Measurements from ENCODE around the gene RBM17. TPM values are rescaled to one million over a fixed set of nuclear protein-coding genes. Genes with fewer than 3 reads are reported as not detected.

RBM17 gene
- total RNA-seq, 2 experiments from 2014 or later: 185 to 200 TPM

DNA sequence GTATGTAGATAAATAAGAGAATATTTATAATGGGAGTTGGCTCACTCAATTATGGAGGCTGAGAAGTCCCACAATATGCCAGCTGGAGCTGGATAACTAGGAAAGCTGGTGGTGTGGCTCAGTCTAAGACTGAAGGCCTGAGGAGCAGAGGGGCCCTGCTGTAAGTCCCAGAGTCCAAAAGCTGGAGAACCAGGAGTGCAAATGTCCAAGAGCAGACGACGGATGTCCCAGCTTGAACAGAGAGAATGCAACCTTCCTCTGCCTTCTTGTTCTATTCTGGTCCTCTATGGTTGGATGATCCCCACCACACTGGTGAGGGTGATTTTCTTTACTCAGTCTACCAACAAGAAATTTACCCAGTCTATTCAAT lies 39.8 kb upstream of the RBM17 start:
- POLR2A ChIA-PET: interaction anchor here (1.0 to 7.0 kb wide), 5 partner anchors 12 to 73 kb away, joined by 3 to 73 read pairs (median 7); no protein-coding TSS in a partner anchor
- H3K4me1 Mint-ChIP-seq: peaks cover 81% of the 10 kb centered on the region
- peaks cover 59% of the 10 kb centered on the region for H3K36me3 Mint-ChIP-seq
- DNase-seq (no peak), ATAC-seq (ENCODE audit: low read depth) (no peak)
- H3K4me3 Mint-ChIP-seq: peak overlapping the region; percentile 13
- no peaks in the 10 kb centered on the region for H3K27me3 Mint-ChIP-seq
- no peak overlapping the region for H3K27ac Mint-ChIP-seq
- H3K9me3 Mint-ChIP-seq: no peaks in the 10 kb centered on the region

DNA sequence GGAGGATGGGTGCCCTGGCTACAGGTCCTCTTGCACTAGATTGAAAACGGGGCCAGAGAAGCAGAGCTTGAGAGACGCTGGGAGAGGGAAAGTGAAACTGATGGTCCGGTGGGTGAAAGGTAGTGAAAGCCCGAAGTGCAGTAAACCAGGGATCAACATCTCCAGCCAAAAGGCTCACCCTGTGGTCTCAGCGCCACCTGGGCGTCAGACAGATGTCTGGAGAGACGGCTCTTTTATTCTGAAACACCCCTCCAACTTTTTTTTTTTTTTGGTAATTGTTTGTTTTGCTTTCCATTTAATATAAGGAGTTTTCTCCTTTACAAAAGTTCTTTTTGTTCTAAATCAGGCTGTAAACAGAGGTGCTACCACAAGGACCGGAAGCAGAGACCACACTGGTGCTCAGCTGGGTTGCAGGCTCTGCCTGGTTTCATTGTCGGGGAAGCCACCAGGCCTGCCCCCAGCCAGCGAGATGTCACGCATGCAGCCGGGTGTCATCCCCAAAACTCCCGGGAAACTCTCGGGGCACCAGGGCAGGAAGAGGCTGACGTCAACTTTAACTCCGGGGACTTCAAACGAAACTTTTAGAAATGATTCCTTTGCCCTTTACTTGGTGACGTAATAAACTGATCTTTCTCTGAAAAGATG lies 37.9 kb upstream of the RBM17 start:
- Mint-ChIP-seq H3K9me3 (no peaks in the 10 kb centered on the region), H3K4me1 (peaks cover 76% of the 10 kb centered on the region), H3K4me3 (peak overlapping the region; percentile 88), H3K27ac (peak overlapping the region; percentile 94), H3K36me3 (peaks cover 54% of the 10 kb centered on the region), H3K27me3 (no peaks in the 10 kb centered on the region)
- peak; percentile 88 for DNase-seq
- peak; percentile 73 for ATAC-seq (ENCODE audit: low read depth)
- POLR2A ChIA-PET: interaction anchor here (0.6 to 7.0 kb wide), 24 partner anchors 10 to 442 kb away, joined by 3 to 73 read pairs (median 4); partner anchors contain the start of gene IL2RA

DNA sequence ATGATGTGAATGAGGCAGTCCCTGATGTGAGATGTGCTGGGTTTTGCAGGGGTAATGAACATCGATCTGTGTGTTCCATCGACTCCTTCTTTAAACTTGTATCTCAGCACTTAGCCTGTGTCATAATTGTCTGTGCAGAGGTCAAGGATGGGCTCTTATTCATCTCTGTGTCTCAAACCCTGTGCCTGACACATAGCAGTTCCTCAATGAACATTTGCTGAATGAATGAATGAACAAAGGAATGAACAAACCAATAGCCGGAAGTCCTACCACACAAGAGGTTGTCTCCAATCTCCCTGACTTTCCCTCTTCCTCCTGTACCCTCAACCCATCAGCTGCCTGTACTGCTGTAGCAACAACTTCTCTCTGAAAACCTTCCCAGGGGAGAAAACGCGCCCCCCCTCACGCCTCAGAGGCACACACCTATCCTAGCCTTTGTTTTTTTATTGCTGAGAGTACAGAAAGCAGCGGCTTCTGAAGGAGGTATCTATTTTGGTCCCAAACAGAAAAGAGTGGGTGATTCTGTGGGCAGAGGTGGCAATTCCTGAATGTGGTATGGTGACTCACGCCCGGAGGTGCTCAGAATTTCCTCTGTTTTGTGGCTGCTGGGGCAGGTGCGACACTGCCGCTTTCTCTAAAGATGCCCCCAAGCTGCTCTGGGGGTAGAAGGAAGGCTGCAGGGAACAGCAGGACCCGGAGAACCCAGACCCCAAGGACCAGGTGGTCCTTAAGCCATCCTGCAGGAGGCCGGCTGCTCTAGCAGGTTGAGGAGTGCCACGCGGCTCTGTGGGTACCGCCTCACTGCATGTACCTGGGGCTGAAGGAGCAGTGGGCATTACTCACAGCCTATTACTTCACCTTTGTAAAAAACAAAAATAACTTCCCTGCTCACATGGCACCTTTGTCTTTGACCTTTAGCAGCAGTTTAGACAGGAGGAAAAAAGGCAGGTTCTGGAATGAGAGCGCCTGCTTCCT lies 36.3 kb upstream of the RBM17 start:
- H3K36me3 Mint-ChIP-seq: peaks cover 58% of the 10 kb centered on the region
- H3K4me3 Mint-ChIP-seq: peak overlapping the region; percentile 88
- POLR2A ChIA-PET: interaction anchor here (0.9 to 7.0 kb wide), 10 partner anchors 8 to 38 kb away, joined by 3 to 73 read pairs (median 14); partner anchors contain the start of gene IL2RA
- peak; percentile 67 for DNase-seq
- H3K27me3 Mint-ChIP-seq: no peaks in the 10 kb centered on the region
- peak; percentile 25 for ATAC-seq (ENCODE audit: low read depth)
- H3K27ac Mint-ChIP-seq: peak overlapping the region; percentile 84
- no peaks in the 10 kb centered on the region for H3K9me3 Mint-ChIP-seq
- H3K4me1 Mint-ChIP-seq: peaks cover 74% of the 10 kb centered on the region

DNA sequence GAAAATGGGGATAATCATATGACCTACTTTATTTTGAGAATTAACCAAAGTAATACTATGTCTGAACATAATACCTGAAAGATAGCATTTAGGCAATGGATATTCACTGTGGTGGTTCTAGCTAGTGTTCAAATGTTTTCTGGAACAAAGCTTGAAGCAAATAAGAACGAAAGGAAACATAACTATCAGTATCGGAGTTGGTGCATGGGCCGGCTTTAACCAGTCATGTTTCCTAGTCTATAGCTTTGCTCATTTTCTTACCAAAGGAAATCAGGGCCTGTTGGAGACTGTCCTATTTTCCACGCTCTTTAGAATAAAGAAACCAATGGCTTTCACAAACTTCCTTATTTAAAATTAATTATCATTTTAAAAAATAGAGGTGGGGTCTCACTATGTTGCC lies 35.5 kb upstream of the RBM17 start:
- DNase-seq (no peak), ATAC-seq (ENCODE audit: low read depth) (no peak)
- POLR2A ChIA-PET: interaction anchor here (0.6 to 7.0 kb wide), 8 partner anchors 9 to 38 kb away, joined by 3 to 73 read pairs (median 5); partner anchors contain the start of gene IL2RA
- peaks cover 60% of the 10 kb centered on the region for H3K36me3 Mint-ChIP-seq
- peaks cover 75% of the 10 kb centered on the region for H3K4me1 Mint-ChIP-seq
- H3K27me3 Mint-ChIP-seq: no peaks in the 10 kb centered on the region
- H3K27ac Mint-ChIP-seq: peak overlapping the region; percentile 84
- no peaks in the 10 kb centered on the region for H3K9me3 Mint-ChIP-seq
- peak overlapping the region; percentile 88 for H3K4me3 Mint-ChIP-seq

DNA sequence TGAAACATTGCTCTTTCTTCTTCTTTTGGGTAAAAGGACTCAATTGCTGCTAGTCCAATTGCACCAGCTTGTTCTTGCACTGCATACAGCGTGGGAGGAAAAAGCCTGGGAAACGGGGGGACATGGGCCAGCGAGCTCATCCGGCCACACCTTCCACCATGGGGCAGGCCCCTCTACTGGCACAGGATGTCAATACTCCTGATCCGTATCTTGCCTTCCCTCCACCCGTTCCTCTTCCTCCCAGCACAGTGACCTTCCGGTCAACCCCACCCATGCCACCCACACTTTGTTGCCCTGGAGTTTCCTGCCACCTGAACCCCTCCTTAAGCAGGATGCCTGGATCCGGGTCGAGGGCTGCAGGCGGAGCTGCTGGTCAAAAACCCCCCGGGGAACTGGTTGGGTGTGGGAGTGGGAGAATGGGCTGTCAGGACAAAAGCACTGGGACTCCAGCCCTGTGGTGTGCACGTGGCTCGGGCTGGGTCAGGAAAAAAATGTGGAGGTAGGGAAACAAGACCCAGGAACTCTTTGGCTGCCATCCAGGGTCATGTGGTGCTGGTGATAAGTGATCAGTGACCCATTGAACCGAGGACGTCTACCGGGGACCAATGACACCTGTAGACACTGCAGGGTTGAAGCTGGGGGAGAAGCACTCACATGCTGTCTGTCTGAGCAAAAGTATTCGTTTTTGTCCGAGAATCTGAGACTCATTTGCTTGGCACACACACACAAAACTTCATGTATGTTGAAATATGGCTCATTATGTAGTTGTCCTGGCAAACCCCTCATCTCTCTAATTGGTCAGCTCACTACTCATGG lies 34.8 kb upstream of the RBM17 start:
- Mint-ChIP-seq H3K4me1 (peaks cover 79% of the 10 kb centered on the region), H3K9me3 (no peaks in the 10 kb centered on the region), H3K27ac (peak overlapping the region; percentile 83), H3K36me3 (peaks cover 62% of the 10 kb centered on the region), H3K4me3 (peak overlapping the region; percentile 79), H3K27me3 (no peaks in the 10 kb centered on the region)
- ATAC-seq (ENCODE audit: low read depth) (no peak), DNase-seq (peak; percentile 31)
- POLR2A ChIA-PET: interaction anchor here (0.6 to 7.0 kb wide), 10 partner anchors 8 to 164 kb away, joined by 3 to 73 read pairs (median 4); partner anchors contain the start of genes ANKRD16, FBH1 and IL2RA

DNA sequence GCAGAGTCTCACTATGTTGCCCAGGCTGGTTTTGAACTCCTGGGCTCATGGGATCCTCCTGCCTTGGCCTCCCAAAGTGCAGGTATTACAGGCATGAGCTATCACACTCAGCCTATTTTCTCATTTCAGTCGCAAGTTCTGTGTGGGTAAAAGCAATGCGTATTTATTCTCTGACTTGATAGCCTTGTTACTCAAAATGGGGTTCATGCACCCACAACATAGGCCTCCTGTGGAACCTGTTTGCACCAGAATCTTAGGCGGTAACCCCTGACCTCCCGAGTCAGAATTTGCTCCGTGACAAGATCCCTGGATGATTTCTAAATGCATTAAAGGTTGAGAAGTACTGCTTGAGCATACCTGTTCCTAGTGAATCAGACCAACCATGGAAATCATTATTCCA lies 34.0 kb upstream of the RBM17 start:
- Mint-ChIP-seq H3K9me3 (no peaks in the 10 kb centered on the region), H3K36me3 (peaks cover 63% of the 10 kb centered on the region), H3K27ac (peak overlapping the region; percentile 60), H3K4me3 (peak overlapping the region; percentile 79), H3K4me1 (peaks cover 79% of the 10 kb centered on the region), H3K27me3 (no peaks in the 10 kb centered on the region)
- POLR2A ChIA-PET: interaction anchor here (0.7 to 7.0 kb wide), 3 partner anchors 7 to 35 kb away, joined by 3 to 73 read pairs (median 9); partner anchors contain the start of gene IL2RA
- ATAC-seq (ENCODE audit: low read depth): no peak
- DNase-seq: no peak

DNA sequence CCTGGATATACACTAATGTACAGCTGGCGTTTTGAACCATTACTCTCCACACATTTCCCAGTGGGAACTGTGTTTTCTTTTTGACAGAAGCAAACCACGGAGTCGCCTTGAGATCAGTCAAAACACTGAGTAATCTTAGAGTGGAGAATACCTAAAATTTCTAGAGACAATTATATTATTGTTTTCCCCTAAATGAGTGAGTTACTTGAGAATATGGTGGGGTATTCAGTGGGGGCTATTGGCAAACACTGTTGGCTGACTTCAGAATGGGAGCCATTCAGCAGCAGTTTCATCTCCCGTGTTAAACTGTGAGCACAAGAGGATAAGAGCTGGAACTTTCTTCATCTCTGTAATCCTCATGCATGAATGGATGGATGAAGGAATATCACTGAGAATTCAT lies 32.9 kb upstream of the RBM17 start:
- POLR2A ChIA-PET: interaction anchor here (0.6 to 3.6 kb wide), 4 partner anchors 16 to 294 kb away, joined by 4 to 15 read pairs (median 10); no protein-coding TSS in a partner anchor
- Mint-ChIP-seq H3K27me3 (no peaks in the 10 kb centered on the region), H3K4me3 (peak overlapping the region; percentile 91), H3K36me3 (peaks cover 64% of the 10 kb centered on the region), H3K9me3 (no peaks in the 10 kb centered on the region), H3K4me1 (peaks cover 71% of the 10 kb centered on the region), H3K27ac (peak overlapping the region; percentile 92)
- DNase-seq (no peak), ATAC-seq (ENCODE audit: low read depth) (no peak)

DNA sequence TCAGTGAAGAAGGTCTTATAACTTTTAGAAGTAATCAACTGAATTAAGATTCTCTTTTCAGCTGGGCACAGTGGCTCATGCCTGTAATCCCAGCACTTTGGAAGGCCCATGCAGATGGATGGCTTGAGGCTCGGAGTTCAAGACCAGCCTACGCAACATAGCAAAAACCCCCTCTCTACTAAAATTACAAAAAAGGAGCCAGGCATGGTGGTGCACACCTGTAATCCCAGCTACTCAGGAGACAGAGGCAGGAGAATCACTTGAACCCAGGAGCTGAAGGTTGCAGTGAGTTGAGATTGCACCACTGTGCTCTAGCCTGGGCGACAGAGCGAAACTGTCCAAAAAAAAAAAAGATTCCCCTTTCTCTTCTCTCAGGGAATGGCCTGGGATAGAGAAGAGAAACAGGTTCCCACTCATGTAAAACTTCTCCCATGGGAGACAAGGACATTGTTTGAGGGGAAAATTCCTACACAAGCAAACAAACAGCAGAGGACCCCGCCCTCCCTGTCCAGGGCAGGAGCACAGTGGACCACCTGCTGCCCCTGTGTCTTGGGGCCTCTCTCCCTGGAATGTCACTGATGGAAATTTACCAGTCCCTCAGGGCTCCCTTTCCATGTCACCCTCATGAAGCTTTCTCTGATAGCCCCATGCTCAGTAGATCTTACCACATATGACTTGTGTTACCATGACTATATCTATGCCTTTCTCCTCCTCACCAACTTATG lies 32.3 kb upstream of the RBM17 start:
- POLR2A ChIA-PET: interaction anchor here (0.6 to 3.6 kb wide), 9 partner anchors 11 to 295 kb away, joined by 3 to 25 read pairs (median 7); no protein-coding TSS in a partner anchor
- DNase-seq: peak; percentile 11
- ATAC-seq (ENCODE audit: low read depth): no peak

DNA sequence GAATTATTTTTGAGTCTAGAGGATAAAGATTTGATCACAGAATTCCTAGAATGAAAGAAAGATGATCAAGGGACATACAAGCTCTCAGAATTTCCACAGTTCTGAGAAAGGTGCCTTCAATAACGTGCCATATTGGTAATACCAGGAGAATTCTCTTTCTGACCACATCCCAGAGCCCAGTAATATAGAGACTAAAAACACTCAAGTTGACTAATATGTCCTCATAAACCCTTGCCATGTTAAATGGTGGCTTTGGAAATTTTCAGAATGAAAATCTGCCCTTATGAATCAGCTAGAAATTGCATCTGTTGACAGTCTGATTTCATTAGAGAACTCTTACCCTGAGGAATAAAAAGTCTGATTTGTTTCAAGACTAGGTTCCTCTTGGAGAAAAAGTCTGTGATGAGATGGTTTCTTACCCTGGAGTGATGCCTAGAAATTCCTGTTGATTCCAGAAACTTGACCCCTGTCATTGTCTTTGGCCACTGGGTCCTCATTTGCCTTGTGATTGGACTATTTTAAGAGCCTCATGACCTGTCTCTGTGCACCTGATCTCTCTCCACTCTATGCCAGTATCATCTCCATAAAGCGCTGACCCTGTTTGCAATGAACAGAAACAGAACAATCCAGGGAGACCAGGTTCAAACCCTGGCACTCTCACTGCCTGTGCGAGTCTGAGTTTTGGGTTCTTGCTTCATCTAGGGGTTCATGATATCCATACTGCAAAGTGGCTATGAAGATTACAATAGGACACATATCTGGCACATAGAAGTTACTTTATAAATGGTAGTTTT lies 30.0 kb upstream of the RBM17 start:
- H3K4me3 Mint-ChIP-seq: peak overlapping the region; percentile 91
- ATAC-seq (ENCODE audit: low read depth) (peak; percentile 8), DNase-seq (peak; percentile 17)
- POLR2A ChIA-PET: interaction anchor here (0.6 to 3.6 kb wide), 10 partner anchors 8 to 246 kb away, joined by 3 to 25 read pairs (median 6); partner anchors contain the start of gene GDI2
- no peaks in the 10 kb centered on the region for H3K27me3 Mint-ChIP-seq
- H3K27ac Mint-ChIP-seq: peak overlapping the region; percentile 92
- peaks cover 59% of the 10 kb centered on the region for H3K4me1 Mint-ChIP-seq
- no peaks in the 10 kb centered on the region for H3K9me3 Mint-ChIP-seq
- peaks cover 59% of the 10 kb centered on the region for H3K36me3 Mint-ChIP-seq

More for the DNA sequence above, 32.3 kb upstream of the RBM17 start:
- H3K4me3 Mint-ChIP-seq: peak overlapping the region; percentile 91
- peaks cover 68% of the 10 kb centered on the region for H3K4me1 Mint-ChIP-seq
- no peaks in the 10 kb centered on the region for H3K9me3 Mint-ChIP-seq
- H3K36me3 Mint-ChIP-seq: peaks cover 68% of the 10 kb centered on the region
- H3K27me3 Mint-ChIP-seq: no peaks in the 10 kb centered on the region
- H3K27ac Mint-ChIP-seq: peak overlapping the region; percentile 92

DNA sequence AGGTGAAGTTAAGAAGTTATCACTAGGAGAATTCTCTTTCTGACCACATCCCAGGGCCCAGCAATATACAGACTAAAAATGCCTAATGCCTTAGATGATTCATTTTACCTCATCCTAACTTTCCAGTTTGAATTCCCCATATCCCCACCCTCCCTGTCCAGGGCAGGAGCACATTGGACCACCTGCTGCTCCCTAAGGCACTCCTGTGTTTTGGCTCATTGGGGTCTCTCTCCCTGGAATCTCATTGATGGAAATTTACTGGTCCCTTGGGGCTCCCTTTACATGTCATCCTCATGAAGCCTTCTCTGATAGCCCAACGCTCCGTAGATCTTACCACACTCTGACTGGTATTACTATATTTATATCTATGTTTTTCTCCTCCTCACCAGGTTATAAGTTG lies 29.3 kb upstream of the RBM17 start:
- ATAC-seq (ENCODE audit: low read depth): no peak
- H3K4me1 Mint-ChIP-seq: peaks cover 58% of the 10 kb centered on the region
- H3K4me3 Mint-ChIP-seq: peak overlapping the region; percentile 91
- DNase-seq: peak; percentile 26
- H3K9me3 Mint-ChIP-seq: no peaks in the 10 kb centered on the region
- H3K27me3 Mint-ChIP-seq: no peaks in the 10 kb centered on the region
- POLR2A ChIA-PET: interaction anchor here (0.8 to 2.5 kb wide), 2 partner anchors 9 to 10 kb away, joined by 4 to 27 read pairs; no protein-coding TSS in a partner anchor
- peak overlapping the region; percentile 92 for H3K27ac Mint-ChIP-seq
- peaks cover 55% of the 10 kb centered on the region for H3K36me3 Mint-ChIP-seq

DNA sequence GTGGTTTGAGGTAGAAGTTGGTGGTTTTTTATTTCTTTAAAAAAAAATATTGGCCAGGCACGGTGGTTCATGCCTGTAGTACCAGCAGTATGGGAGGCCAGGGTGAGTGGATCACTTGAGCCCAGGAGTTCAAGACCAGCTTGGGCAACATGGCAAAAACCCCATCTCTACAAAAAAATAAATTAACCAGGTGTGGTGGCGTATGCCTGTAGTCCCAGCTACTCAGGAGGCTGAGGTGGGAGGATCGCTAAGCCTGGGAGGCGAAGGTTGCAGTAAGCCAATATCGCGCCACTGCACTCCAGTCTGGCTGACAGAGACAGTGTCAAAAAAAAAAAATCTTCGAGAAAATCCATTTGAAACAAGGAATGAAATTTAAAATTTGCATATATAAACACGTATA lies 27.8 kb upstream of the RBM17 start:
- Mint-ChIP-seq H3K9me3 (no peaks in the 10 kb centered on the region), H3K36me3 (peaks cover 45% of the 10 kb centered on the region), H3K27ac (peak overlapping the region; percentile 92), H3K4me1 (peaks cover 62% of the 10 kb centered on the region), H3K4me3 (peak overlapping the region; percentile 91), H3K27me3 (no peaks in the 10 kb centered on the region)
- peak; percentile 38 for DNase-seq
- ATAC-seq (ENCODE audit: low read depth): no peak
- POLR2A ChIA-PET: interaction anchor here (0.9 to 3.7 kb wide), 8 partner anchors 11 to 84 kb away, joined by 3 to 27 read pairs (median 12); partner anchors contain the start of gene IL15RA

Data from activated naive CD8-positive, alpha-beta T cell treated with anti-CD3 and anti-CD28 coated beads, Interleukin-2, amount 10 ng/mL, durations not matched to agents 7 days and 5 days (primary cell).